Upper lobe of left lung (tissue), 6 donors: Measurements from ENCODE around the gene MARK1. TPM values are rescaled to one million over a fixed set of nuclear protein-coding genes. Genes with fewer than 3 reads are reported as not detected.

Experiments
- ATAC-seq, 2 donors: fragments of 200-7000 bp; cut with Tn5 transposase; one replicate each; pipeline ENCODE4 v1.9.1; 2022; ENCODE audit warnings: mild to moderate bottlenecking in 2 of 2, moderate library complexity in 2 of 2; ENCODE audit not compliant: low FRiP score in 2 of 2
- DNase-seq, 2 donors: peaks; one replicate each; pipeline ENCODE4 v3.0.0-alpha.2; 2019 to 2020
- H3K27ac ChIP-seq, 4 donors: fragments of 200-600 bp; sonication (generic); one replicate each; pipeline ENCODE4 v1.5.1; 2016 to 2019
- H3K27me3 ChIP-seq, 4 donors: fragments of 200-600 bp; sonication (generic); one replicate each; pipeline ENCODE4 v1.5.1; 2017 to 2019
- H3K36me3 ChIP-seq, 4 donors: fragments of 200-600 bp; sonication (generic); one replicate each; pipeline ENCODE4 v1.5.1; 2016 to 2019
- H3K4me1 ChIP-seq, 4 donors: fragments of 200-600 bp; sonication (generic); one replicate each; pipeline ENCODE4 v1.5.1; 2018 to 2019
- H3K4me3 ChIP-seq, 4 donors: fragments of 200-600 bp; sonication (generic); one replicate each; pipeline ENCODE4 v1.5.1; 2017 to 2019; ENCODE audit warnings: mild to moderate bottlenecking in 2 of 4, moderate library complexity in 1 of 4
- H3K9me3 ChIP-seq, 4 donors: fragments of 200-600 bp; sonication (generic); one replicate each; pipeline ENCODE4 v1.5.1; 2018 to 2019
- EP300 ChIP-seq, 4 donors: sonication (generic); formaldehyde crosslinking; IDR thresholded peaks; one replicate each; pipeline ENCODE4 v1.5.1; 2017; ENCODE audit warnings: antibody characterized with exemption in 4 of 4, control low read depth in 2 of 4
- POLR2A ChIP-seq, 4 donors: fragments of 450-650 bp; IDR thresholded peaks; one replicate each; pipeline ENCODE4 v1.5.1; 2016 to 2017; ENCODE audit warnings: antibody characterized with exemption in 4 of 4, mild to moderate bottlenecking in 2 of 4
- POLR2AphosphoS5 ChIP-seq, 2 donors: sonication (generic); formaldehyde crosslinking; IDR thresholded peaks; one replicate each; pipeline ENCODE4 v1.5.1; 2017; ENCODE audit warnings: antibody characterized with exemption in 2 of 2
- WGBS, 2 donors: methylation state at CpG; one replicate each; pipeline ENCODE4 v1.1.5; 2017 to 2018; 5-methylcytosine and 5-hydroxymethylcytosine counted together
- total RNA-seq, 6 donors: library from RNA; depleted of rRNA in 4 of 6; stranded (reverse); fragments of >200 nt in 4 of 6; gene quantifications; one replicate each; pipeline versions ENCODE4 v1.1.0 to v1.2.1, GENCODE V29; 2016 to 2021
- TF ChIP-seq, protein P1 (sequence below), 6 experiments: fragments of 450-650 bp in 4 of 6; fragments of 200-600 bp in 2 of 6; sonication (generic) in 2 of 6; IDR thresholded peaks; one replicate each; pipeline ENCODE4 v1.5.1; 2016 to 2019; ENCODE audit warnings: antibody characterized with exemption in 6 of 6
- donor health status: DM: no; HTN: no; CAD: no; lungs with moderate emphysema.
- donor health status: DM: no; HTN: yes; CAD: no; lungs with severe emphysema.

Gene MARK1
- total RNA-seq, 6 donors from 2014 or later, result 1.0 to 3.6 (median 1.8) TPM

- H3K27ac ChIP-seq, result no peak overlapping the region
- no peaks in the 10 kb centered on the region for H3K9me3 ChIP-seq
- no peak for ATAC-seq
- DNase-seq, result no peak
- H3K36me3 ChIP-seq, result no peaks in the 10 kb centered on the region
- H3K4me1 ChIP-seq, result no peaks in the 10 kb centered on the region
- WGBS, 2 donors, result 92% methylated on average over 1 of the region's 1 CpG
- no peaks in the 10 kb centered on the region for H3K27me3 ChIP-seq
- TF ChIP-seq POLR2A (IDR thresholded peaks at IDR 0.05), result no peak
- TF ChIP-seq, protein P1, sequence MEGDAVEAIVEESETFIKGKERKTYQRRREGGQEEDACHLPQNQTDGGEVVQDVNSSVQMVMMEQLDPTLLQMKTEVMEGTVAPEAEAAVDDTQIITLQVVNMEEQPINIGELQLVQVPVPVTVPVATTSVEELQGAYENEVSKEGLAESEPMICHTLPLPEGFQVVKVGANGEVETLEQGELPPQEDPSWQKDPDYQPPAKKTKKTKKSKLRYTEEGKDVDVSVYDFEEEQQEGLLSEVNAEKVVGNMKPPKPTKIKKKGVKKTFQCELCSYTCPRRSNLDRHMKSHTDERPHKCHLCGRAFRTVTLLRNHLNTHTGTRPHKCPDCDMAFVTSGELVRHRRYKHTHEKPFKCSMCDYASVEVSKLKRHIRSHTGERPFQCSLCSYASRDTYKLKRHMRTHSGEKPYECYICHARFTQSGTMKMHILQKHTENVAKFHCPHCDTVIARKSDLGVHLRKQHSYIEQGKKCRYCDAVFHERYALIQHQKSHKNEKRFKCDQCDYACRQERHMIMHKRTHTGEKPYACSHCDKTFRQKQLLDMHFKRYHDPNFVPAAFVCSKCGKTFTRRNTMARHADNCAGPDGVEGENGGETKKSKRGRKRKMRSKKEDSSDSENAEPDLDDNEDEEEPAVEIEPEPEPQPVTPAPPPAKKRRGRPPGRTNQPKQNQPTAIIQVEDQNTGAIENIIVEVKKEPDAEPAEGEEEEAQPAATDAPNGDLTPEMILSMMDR (IDR thresholded peaks at IDR 0.05), result no peak
- no peak for TF ChIP-seq POLR2AphosphoS5 (IDR thresholded peaks at IDR 0.05)
- TF ChIP-seq EP300 (IDR thresholded peaks at IDR 0.05), result no peak
- no peak overlapping the region for H3K4me3 ChIP-seq
These were observed 27.6 kb upstream of the MARK1 start for GRCh38 chr1:220500372-220500771.

DNA sequence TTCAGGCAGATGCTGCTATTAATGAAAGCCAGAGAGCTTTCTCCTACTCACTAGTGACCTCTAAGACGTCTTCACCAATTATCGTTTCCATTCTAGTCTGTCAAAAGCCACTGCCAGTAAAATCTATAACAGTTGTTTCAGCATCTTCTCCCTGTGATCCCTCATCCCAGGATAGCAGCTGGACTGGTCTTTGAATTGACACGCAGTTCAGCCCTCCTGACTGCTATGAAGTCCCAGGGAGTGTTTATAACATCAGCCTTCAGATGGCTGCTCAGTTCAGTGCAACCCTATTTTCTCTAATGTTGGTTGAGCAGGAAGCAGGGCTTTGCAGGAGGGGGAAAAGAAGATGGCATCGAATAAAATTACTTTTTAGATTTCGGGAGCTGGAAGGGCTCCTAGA, 23.6 kb upstream of the MARK1 start:
- DNase-seq, result no peak
- H3K27me3 ChIP-seq, result no peaks in the 10 kb centered on the region
- ATAC-seq, result no peak
- no peak for TF ChIP-seq EP300 (IDR thresholded peaks at IDR 0.05)
- TF ChIP-seq, protein P1 (IDR thresholded peaks at IDR 0.05), result no peak
- no peak for TF ChIP-seq POLR2A (IDR thresholded peaks at IDR 0.05)
- no peak for TF ChIP-seq POLR2AphosphoS5 (IDR thresholded peaks at IDR 0.05)
- WGBS, 2 donors, result 63 to 77% methylated on average over 5 of the region's 5 CpGs
- H3K4me1 ChIP-seq, result no peaks in the 10 kb centered on the region
- H3K4me3 ChIP-seq, result no peak overlapping the region
- H3K36me3 ChIP-seq, result no peaks in the 10 kb centered on the region
- H3K9me3 ChIP-seq, result no peaks in the 10 kb centered on the region
- H3K27ac ChIP-seq, result no peak overlapping the region

- no peaks in the 10 kb centered on the region for H3K4me1 ChIP-seq
- ATAC-seq (no peak), DNase-seq (no peak)
- TF ChIP-seq, protein P1 (IDR thresholded peaks at IDR 0.05), result no peak
- TF ChIP-seq EP300 (IDR thresholded peaks at IDR 0.05) (no peak), POLR2A (IDR thresholded peaks at IDR 0.05) (no peak), POLR2AphosphoS5 (IDR thresholded peaks at IDR 0.05) (no peak)
- H3K27me3 ChIP-seq, result no peaks in the 10 kb centered on the region
- no peak overlapping the region for H3K4me3 ChIP-seq
- no peak overlapping the region for H3K27ac ChIP-seq
- H3K36me3 ChIP-seq, result no peaks in the 10 kb centered on the region
- no peaks in the 10 kb centered on the region for H3K9me3 ChIP-seq
- 78 to 81% methylated on average over 5 of the region's 5 CpGs for WGBS, 2 donors
These were observed 20.9 kb upstream of the MARK1 start for GRCh38 chr1:220507085-220507484.

DNA sequence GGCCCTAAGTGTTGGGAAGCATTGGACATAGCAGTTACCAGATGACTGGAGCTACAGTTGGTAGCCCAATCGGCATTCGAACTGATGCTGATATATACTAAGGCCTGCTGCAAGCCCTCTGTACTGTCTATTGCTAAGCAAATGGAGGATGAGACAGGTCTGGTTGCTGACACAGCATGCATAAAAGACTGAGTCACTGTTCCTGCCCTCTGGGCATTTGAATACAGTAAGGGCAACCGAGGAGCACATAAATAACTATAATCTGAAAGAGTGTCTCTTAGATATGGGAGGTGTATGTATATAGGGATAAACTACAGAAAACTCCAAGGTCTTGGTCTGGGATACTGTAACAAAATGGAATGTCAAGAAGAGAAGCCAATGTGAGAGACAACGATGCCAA, 16.8 kb upstream of the MARK1 start:
- no peaks in the 10 kb centered on the region for H3K27me3 ChIP-seq
- no peak overlapping the region for H3K4me3 ChIP-seq
- no peaks in the 10 kb centered on the region for H3K4me1 ChIP-seq
- WGBS, 2 donors, result 73 to 82% methylated on average over 4 of the region's 4 CpGs
- no peak for TF ChIP-seq POLR2AphosphoS5 (IDR thresholded peaks at IDR 0.05)
- no peak for TF ChIP-seq POLR2A (IDR thresholded peaks at IDR 0.05)
- TF ChIP-seq EP300 (IDR thresholded peaks at IDR 0.05), result no peak
- TF ChIP-seq, protein P1 (IDR thresholded peaks at IDR 0.05), result no peak
- H3K9me3 ChIP-seq, result no peaks in the 10 kb centered on the region
- no peaks in the 10 kb centered on the region for H3K36me3 ChIP-seq
- ATAC-seq, result no peak
- no peak overlapping the region for H3K27ac ChIP-seq
- DNase-seq, result no peak

DNA sequence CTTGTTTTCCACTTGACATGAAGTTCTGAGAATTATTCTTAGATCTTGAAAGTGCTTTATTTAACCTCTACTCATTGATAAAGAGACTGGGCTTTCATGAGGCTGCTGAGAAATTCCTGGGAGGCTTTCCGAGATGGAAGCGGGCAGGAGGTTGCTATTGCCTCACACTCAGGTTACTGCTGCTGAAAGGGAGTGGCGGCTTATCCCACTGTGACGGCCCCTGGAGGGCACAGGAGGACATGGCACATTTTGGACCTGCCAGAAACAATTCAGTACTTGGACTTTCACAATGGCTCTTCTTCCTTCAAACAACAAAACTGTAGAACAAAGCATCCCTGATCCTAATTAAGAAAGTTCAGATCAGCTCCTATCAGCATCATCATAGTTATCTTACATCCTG, 16.2 kb upstream of the MARK1 start:
- H3K27me3 ChIP-seq, result no peaks in the 10 kb centered on the region
- TF ChIP-seq POLR2AphosphoS5 (IDR thresholded peaks at IDR 0.05), result no peak
- TF ChIP-seq, protein P1 (IDR thresholded peaks at IDR 0.05), result peak in 3 of 6 experiments; percentile 14 to 35 (median 34)
- ATAC-seq, result peak; percentile 34 to 67

More for the DNA sequence above, 16.2 kb upstream of the MARK1 start:
- H3K4me1 ChIP-seq, result no peaks in the 10 kb centered on the region
- H3K9me3 ChIP-seq, result no peaks in the 10 kb centered on the region
- H3K36me3 ChIP-seq, result no peaks in the 10 kb centered on the region
- 55 to 70% methylated on average over 4 of the region's 4 CpGs for WGBS, 2 donors
- peak in 1 of 2 donors; percentile 33 for DNase-seq
- no peak overlapping the region for H3K27ac ChIP-seq
- H3K4me3 ChIP-seq, result no peak overlapping the region
